Placental epithelial cell (primary cell): ENCODE measurements around the gene KCNN2. TPM values are rescaled to one million over a fixed set of nuclear protein-coding genes. Genes with fewer than 3 reads are reported as not detected.

Experiments
- total RNA-seq: library from RNA; depleted of rRNA; stranded (reverse); fragments of >200 nt; gene quantifications from 2 replicates; pipeline ENCODE4 v1.2.3, GENCODE V29; 2012

The KCNN2 gene
- 0.33 and 0.39 TPM in 2 replicates for total RNA-seq

DNA sequence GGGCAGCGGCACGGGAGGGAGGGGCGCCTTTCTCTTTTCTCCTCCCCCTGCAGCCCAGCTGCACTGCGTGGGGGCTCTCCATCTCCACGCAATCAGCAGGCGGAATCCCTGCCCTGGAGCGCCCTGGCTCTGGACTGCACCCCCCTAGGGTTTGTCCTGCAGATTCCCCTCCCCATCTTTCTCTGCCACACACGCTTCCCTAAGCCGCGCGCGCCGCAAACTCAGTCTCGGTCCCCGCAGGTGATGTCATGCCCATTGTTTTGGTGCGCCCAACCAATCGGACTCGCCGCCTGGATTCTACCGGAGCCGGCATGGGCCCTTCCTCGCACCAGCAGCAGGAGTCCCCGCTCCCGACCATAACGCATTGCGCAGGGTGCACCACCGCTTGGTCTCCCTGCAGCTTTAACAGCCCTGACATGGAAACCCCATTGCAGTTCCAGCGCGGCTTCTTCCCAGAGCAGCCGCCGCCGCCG, at the start of gene KCNN2:
Gene KCNN2 (plus strand): TSS at position 347 of the 473 bp plus-strand sequence. CDS start 70 bp downstream, at position 417.

